ENCODE data around the gene CALML6.

DNA sequence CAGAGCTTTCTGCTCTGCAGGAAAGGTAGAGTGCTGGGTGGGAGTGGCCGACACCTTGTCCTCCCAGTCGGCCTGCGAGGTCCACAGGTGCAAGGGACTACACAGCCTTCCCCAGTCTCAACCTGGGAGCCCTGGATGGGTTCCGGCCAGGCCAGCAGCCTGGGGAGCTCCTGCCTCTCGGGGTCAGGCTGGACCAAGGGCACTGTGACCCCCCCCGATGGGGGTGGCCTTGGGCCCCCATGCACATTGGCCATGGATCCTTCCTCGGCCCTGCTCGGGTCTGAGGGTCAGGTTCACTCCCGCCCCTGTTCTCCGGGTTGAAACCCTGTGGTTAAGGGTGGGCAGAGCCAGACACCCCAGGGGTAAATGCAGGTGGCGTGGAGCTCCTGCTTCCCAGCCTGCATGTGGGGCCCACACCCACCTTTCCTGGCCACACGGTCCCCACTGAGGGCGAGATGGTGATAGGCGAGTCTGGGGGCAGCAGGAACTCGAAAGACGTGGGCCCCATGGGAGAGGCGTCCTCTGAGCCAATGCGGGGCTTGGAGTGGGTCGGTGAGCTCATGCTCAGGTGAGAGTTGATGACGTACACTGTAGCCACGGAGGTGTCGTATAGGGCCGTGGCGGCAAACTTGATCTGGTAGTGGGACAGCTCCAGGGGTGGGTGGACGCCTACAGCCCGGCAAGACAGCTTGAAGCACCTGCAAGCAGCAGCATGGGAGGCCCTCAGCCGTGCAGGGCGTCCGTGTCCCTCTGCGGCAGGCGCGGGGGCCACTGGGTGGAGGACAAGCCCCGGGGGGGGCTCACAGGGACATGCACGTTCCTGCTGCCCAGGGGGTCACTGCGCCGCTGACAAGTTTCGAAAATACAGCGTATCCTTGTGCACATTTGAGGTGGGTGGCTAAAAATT is 14.8 kb downstream of the CALML6 start:
- TF ChIP-seq RAD21 (IDR thresholded peaks at IDR 0.05; ENCODE audit: insufficient read depth, low read depth, low read length), result no peak
- TF ChIP-seq SUZ12 (IDR thresholded peaks at IDR 0.05; ENCODE audit: unreplicated experiment), result no peak
- TF ChIP-seq, protein P1, sequence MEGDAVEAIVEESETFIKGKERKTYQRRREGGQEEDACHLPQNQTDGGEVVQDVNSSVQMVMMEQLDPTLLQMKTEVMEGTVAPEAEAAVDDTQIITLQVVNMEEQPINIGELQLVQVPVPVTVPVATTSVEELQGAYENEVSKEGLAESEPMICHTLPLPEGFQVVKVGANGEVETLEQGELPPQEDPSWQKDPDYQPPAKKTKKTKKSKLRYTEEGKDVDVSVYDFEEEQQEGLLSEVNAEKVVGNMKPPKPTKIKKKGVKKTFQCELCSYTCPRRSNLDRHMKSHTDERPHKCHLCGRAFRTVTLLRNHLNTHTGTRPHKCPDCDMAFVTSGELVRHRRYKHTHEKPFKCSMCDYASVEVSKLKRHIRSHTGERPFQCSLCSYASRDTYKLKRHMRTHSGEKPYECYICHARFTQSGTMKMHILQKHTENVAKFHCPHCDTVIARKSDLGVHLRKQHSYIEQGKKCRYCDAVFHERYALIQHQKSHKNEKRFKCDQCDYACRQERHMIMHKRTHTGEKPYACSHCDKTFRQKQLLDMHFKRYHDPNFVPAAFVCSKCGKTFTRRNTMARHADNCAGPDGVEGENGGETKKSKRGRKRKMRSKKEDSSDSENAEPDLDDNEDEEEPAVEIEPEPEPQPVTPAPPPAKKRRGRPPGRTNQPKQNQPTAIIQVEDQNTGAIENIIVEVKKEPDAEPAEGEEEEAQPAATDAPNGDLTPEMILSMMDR (IDR thresholded peaks at IDR 0.05 in 2 of 3, conservative IDR thresholded peaks at IDR 0.05 in 1 of 3; ENCODE audit: control insufficient read depth in 2 of 3, extremely low read depth in 1 of 3, insufficient read depth in 1 of 3, low read depth in 3 of 3, low read length in 3 of 3), result no peak
- no peak for TF ChIP-seq GABPA (IDR thresholded peaks at IDR 0.05; ENCODE audit: low read depth)
- no peak for TF ChIP-seq POLR2AphosphoS5 (IDR thresholded peaks at IDR 0.05; ENCODE audit: low read length)
- TF ChIP-seq CEBPB (IDR thresholded peaks at IDR 0.05; ENCODE audit: borderline replicate concordance in 1 of 2, low read depth in 2 of 2, low read length in 2 of 2), result no peak
- TF ChIP-seq SMAD1 (IDR thresholded peaks at IDR 0.05; ENCODE audit: low read depth, partially characterized antibody), result no peak
- no peak for TF ChIP-seq SUPT20H (IDR thresholded peaks at IDR 0.05; ENCODE audit: borderline replicate concordance, control insufficient read depth, low read depth, low read length)
- TF ChIP-seq MTA2 (IDR thresholded peaks at IDR 0.05; ENCODE audit: low read depth), result no peak
- no peak for TF ChIP-seq SP1 (IDR thresholded peaks at IDR 0.05; ENCODE audit: low read depth, low read length)
- no peak for TF ChIP-seq SMAD5 (IDR thresholded peaks at IDR 0.05; ENCODE audit: low read depth)
- TF ChIP-seq SMC3 (IDR thresholded peaks at IDR 0.05; ENCODE audit: borderline replicate concordance, low read length), result no peak

All from GM12878 (cell line).